Measurements from ENCODE around the gene MPPED1.

Gene MPPED1

DNA sequence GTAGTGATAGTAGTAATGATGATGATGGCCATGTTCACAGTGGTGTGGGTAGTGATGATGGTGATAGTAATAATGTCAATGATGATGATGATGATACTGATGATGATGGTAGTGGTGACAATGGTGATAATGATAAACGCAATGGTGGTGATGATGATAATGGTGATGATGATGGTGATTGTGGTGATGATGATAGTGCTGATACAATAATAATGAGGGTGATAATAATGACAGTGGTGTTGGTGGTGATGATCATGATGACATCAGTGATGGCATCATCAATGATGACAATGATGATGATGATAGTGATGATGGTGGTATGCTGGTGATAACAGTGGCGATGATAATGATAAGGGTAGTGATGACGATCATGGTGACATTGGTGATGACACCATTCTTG, 92.3 kb downstream of the MPPED1 start:
- ATAC-seq (no peak), DNase-seq (no peak)
- Mint-ChIP-seq H3K9me3 (no peaks in the 10 kb centered on the region), H3K27me3 (no peaks in the 10 kb centered on the region), H3K4me1 (no peaks in the 10 kb centered on the region), H3K36me3 (ENCODE audit: low read depth) (no peaks in the 10 kb centered on the region), H3K27ac (no peak overlapping the region), H3K4me3 (no peak overlapping the region)

- no peak for DNase-seq
- Mint-ChIP-seq H3K9me3 (no peaks in the 10 kb centered on the region), H3K4me3 (no peak overlapping the region), H3K27me3 (no peaks in the 10 kb centered on the region), H3K4me1 (no peaks in the 10 kb centered on the region), H3K36me3 (ENCODE audit: low read depth) (no peaks in the 10 kb centered on the region), H3K27ac (no peak overlapping the region)
- ATAC-seq: no peak
Measured at GRCh38 chr22:43504666-43505261, 93.0 kb downstream of the MPPED1 start.

DNA sequence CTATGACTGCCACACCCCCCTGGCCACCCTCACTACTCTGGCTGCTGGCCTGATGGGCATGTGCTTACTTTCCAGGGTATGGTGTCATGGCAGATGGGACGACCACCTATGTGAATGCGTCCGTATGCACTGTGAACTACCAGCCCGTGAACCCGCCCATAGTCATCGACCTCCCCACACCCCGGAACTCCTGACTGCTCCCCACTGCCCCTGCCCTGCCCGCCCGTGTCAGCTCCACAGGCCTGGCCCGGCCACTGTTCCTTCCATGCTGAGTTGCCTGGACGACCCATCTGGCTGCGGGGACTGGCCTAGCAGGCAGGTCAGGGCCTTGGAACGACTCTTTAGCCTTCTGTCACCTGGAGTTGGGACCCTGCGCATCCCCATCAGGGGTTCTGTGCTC, 93.6 kb downstream of the MPPED1 start:
- Mint-ChIP-seq H3K36me3 (ENCODE audit: low read depth) (no peaks in the 10 kb centered on the region), H3K4me1 (no peaks in the 10 kb centered on the region), H3K27ac (no peak overlapping the region), H3K9me3 (no peaks in the 10 kb centered on the region), H3K4me3 (no peak overlapping the region), H3K27me3 (no peaks in the 10 kb centered on the region)
- DNase-seq (no peak), ATAC-seq (no peak)

DNA sequence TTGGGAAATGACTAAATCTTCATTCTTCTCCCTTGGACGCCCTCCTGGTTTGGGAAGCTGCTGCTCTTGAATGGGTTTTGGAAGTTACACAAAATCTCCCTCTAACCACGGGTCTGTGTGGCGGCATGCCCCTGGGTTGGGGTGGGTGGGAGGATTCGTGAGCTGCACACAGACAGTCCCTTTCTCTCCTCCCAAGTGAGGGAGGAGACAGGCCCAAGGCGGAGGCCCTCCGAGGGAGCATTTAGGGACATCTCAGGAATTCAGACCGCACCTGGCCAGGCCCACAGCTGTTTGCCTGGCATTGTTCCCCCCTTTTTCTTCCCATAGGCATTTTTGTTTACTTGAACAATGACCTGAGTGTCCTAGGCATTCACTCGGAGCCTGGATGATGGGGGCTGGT, 94.1 kb downstream of the MPPED1 start:
- Mint-ChIP-seq H3K4me1 (no peaks in the 10 kb centered on the region), H3K9me3 (no peaks in the 10 kb centered on the region), H3K36me3 (ENCODE audit: low read depth) (no peaks in the 10 kb centered on the region), H3K27me3 (no peaks in the 10 kb centered on the region), H3K27ac (no peak overlapping the region), H3K4me3 (no peak overlapping the region)
- no peak for ATAC-seq
- no peak for DNase-seq

DNA sequence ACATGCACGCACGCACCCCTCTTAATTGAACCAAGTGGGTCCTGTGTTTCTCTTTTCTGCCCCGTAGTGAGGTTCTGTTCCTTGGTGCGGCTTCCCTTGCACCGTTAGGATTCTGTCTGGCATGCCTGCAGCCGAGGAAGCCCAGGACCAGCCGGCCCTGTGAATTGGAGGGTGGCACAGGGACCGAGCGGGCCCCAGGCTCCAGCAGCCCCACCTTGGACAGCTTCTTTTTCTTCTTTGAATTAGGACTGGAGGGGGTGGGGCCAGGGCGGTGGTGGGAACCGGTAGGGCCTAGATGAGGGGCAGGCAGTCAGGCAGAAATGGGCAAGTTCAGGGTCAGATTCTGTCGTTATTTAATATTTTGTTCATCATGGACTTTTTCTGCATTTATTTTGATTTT, 94.7 kb downstream of the MPPED1 start:
- ATAC-seq (no peak), DNase-seq (no peak)
- no peaks in the 10 kb centered on the region for H3K36me3 Mint-ChIP-seq (ENCODE audit: low read depth)
- no peak overlapping the region for H3K27ac Mint-ChIP-seq
- H3K4me1 Mint-ChIP-seq: no peaks in the 10 kb centered on the region
- no peaks in the 10 kb centered on the region for H3K9me3 Mint-ChIP-seq
- H3K27me3 Mint-ChIP-seq: no peaks in the 10 kb centered on the region
- H3K4me3 Mint-ChIP-seq: no peak overlapping the region

- Mint-ChIP-seq H3K4me3 (no peak overlapping the region), H3K27ac (no peak overlapping the region), H3K9me3 (no peaks in the 10 kb centered on the region), H3K4me1 (no peaks in the 10 kb centered on the region), H3K36me3 (ENCODE audit: low read depth) (no peaks in the 10 kb centered on the region), H3K27me3 (no peaks in the 10 kb centered on the region)
- no peak for ATAC-seq
- no peak for DNase-seq
Measured at GRCh38 chr22:43507235-43507634, 95.4 kb downstream of the MPPED1 start.

GRCh38 chr22:43508489-43508888, 96.7 kb downstream of the MPPED1 start:
- H3K4me3 Mint-ChIP-seq: no peak overlapping the region
- no peaks in the 10 kb centered on the region for H3K27me3 Mint-ChIP-seq
- no peak overlapping the region for H3K27ac Mint-ChIP-seq
- H3K36me3 Mint-ChIP-seq (ENCODE audit: low read depth): no peaks in the 10 kb centered on the region
- no peaks in the 10 kb centered on the region for H3K4me1 Mint-ChIP-seq
- DNase-seq (no peak), ATAC-seq (no peak)
- H3K9me3 Mint-ChIP-seq: no peaks in the 10 kb centered on the region

GRCh38 chr22:43509337-43509736, 97.5 kb downstream of the MPPED1 start:
- no peaks in the 10 kb centered on the region for H3K9me3 Mint-ChIP-seq
- H3K27me3 Mint-ChIP-seq: no peaks in the 10 kb centered on the region
- no peaks in the 10 kb centered on the region for H3K36me3 Mint-ChIP-seq (ENCODE audit: low read depth)
- H3K27ac Mint-ChIP-seq: no peak overlapping the region
- ATAC-seq: no peak
- no peaks in the 10 kb centered on the region for H3K4me1 Mint-ChIP-seq
- DNase-seq: no peak
- no peak overlapping the region for H3K4me3 Mint-ChIP-seq

DNA sequence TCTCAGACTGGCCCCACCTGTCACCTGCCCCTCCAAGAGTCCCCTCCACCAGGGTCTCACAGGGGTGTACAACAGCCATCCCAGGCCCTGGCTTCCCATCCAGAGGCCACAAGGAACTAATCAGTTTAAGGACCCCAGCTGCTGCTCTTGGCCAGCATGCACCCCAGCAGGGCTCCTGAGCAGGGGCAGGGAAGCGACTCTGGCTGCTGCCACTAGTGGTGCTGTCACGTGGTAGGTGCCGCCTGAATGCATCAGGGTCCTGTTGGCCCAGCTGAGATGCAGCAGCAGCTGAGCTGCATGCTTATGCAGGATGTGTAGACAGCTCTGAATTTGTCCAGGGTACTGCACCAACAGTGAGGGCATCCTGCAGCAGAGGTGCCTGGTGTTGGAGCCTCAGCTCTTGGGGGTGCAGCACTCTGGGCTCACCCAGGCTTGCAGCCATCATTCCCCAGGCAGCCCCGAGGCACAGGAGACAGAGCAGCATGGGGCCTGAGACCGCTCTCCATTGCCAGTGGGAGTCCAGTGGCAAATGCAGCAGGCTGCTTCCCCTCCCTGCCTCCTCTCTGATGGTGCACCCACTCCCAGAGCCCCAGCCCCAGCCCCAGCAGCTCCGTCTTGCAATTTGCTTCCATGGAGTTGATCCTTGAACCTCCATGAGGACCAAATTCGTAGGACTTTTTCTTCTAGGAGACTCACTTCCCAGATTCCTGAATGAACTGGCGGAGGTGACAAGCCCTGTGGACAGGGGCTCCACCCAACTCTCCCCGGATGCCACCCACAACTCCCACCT, 98.7 kb downstream of the MPPED1 start:
- DNase-seq (no peak), ATAC-seq (no peak)
- Mint-ChIP-seq H3K27ac (no peak overlapping the region), H3K4me3 (no peak overlapping the region), H3K27me3 (no peaks in the 10 kb centered on the region), H3K9me3 (no peaks in the 10 kb centered on the region), H3K36me3 (ENCODE audit: low read depth) (no peaks in the 10 kb centered on the region), H3K4me1 (no peaks in the 10 kb centered on the region)

GRCh38 chr22:43511276-43511910, 99.6 kb downstream of the MPPED1 start:
- Mint-ChIP-seq H3K27me3 (no peaks in the 10 kb centered on the region), H3K4me3 (no peak overlapping the region), H3K4me1 (no peaks in the 10 kb centered on the region), H3K27ac (no peak overlapping the region), H3K9me3 (no peaks in the 10 kb centered on the region), H3K36me3 (ENCODE audit: low read depth) (no peaks in the 10 kb centered on the region)
- no peak for DNase-seq
- ATAC-seq: no peak

DNA sequence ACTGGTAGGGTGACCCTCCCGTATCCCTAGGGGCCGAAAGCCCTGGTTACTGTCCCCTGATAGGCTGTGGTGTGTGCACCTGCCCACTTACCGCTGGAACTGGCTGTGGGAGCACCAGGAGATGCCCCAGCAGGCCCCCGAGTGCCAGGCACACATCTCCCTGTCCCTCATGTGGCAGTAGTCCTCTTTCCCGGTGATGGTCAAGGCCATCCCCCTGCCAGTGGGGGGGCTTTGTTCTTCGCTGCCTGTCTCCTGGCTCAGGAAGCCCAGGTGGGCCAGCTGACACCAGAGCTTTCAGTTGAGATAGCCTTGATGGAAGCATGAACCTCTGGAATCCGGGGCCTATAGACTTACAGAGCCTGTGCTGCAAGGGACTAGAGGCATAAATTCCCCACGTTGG, 100.5 kb downstream of the MPPED1 start:
- Mint-ChIP-seq H3K9me3 (no peaks in the 10 kb centered on the region), H3K4me3 (no peak overlapping the region), H3K27ac (no peak overlapping the region), H3K4me1 (no peaks in the 10 kb centered on the region), H3K27me3 (peaks cover 2% of the 10 kb centered on the region), H3K36me3 (ENCODE audit: low read depth) (no peaks in the 10 kb centered on the region)
- ATAC-seq (no peak), DNase-seq (no peak)

- Mint-ChIP-seq H3K4me1 (no peaks in the 10 kb centered on the region), H3K36me3 (ENCODE audit: low read depth) (no peaks in the 10 kb centered on the region), H3K27me3 (peaks cover 10% of the 10 kb centered on the region), H3K27ac (no peak overlapping the region), H3K9me3 (no peaks in the 10 kb centered on the region), H3K4me3 (no peak overlapping the region)
- DNase-seq: no peak
- no peak for ATAC-seq
Measured at GRCh38 chr22:43514476-43515157, 102.8 kb downstream of the MPPED1 start.

DNA sequence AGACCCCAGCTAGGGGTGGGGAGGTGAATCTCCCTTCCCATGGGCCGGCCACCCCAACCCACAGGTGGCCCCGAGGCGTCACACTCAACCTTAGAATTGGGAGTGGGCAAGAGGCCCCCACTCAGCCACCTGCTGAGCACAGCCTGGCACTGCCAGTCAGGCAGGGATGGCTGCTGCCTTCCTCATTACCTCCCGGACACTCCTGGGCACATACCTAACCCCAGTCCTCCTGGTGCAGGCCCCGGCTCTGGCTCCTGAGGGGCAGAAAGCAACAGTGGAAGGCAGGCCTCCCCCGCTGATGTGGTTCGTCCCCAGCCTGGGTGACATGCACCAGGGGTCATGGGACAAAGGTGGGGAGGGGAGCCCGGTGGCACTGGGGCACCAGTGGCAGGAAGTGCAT, 103.6 kb downstream of the MPPED1 start:
- Mint-ChIP-seq H3K9me3 (no peaks in the 10 kb centered on the region), H3K36me3 (ENCODE audit: low read depth) (no peaks in the 10 kb centered on the region), H3K4me3 (no peak overlapping the region), H3K4me1 (peaks cover 3% of the 10 kb centered on the region), H3K27me3 (peaks cover 12% of the 10 kb centered on the region), H3K27ac (no peak overlapping the region)
- DNase-seq: no peak
- no peak for ATAC-seq

DNA sequence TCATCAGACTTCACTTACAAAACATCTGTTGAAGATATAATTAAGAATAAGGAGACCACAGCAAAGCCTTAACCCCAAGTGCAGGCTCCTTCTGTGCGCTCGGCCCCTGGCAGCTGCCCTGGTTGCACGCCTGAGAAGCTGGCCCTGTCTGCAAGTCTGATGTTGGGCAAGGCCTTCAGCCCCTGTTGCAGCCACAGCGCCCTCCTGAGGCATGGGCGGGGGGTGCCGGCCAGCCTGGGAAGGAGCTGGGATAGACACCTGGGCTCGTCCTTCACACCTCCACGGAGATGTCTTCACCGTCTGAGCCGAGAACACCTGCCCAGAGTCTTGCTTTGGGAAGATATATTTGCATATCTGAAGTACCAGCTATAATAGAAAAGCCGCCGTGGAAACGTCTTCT, 104.1 kb downstream of the MPPED1 start:
- Mint-ChIP-seq H3K27me3 (peaks cover 12% of the 10 kb centered on the region), H3K27ac (no peak overlapping the region), H3K4me3 (no peak overlapping the region), H3K9me3 (no peaks in the 10 kb centered on the region), H3K36me3 (ENCODE audit: low read depth) (no peaks in the 10 kb centered on the region), H3K4me1 (peaks cover 8% of the 10 kb centered on the region)
- DNase-seq (no peak), ATAC-seq (no peak)

- Mint-ChIP-seq H3K27ac (no peak overlapping the region), H3K27me3 (peaks cover 12% of the 10 kb centered on the region), H3K4me3 (no peak overlapping the region), H3K9me3 (no peaks in the 10 kb centered on the region), H3K4me1 (peaks cover 13% of the 10 kb centered on the region), H3K36me3 (ENCODE audit: low read depth) (no peaks in the 10 kb centered on the region)
- DNase-seq (no peak), ATAC-seq (no peak)
Measured at GRCh38 chr22:43516386-43516785, 104.6 kb downstream of the MPPED1 start.

Data from activated naive CD8-positive, alpha-beta T cell treated with anti-CD3 and anti-CD28 coated beads, Interleukin-2, amount 50 U/mL, for 24 hours (primary cell).